ENCODE measurements around the gene SEPTIN2. TPM values are rescaled to one million over a fixed set of nuclear protein-coding genes. Genes with fewer than 3 reads are reported as not detected.

The SEPTIN2 gene
- total and polyA plus RNA-seq, 5 donors from 2014 or later = 131 to 191 (median 160) TPM

DNA sequence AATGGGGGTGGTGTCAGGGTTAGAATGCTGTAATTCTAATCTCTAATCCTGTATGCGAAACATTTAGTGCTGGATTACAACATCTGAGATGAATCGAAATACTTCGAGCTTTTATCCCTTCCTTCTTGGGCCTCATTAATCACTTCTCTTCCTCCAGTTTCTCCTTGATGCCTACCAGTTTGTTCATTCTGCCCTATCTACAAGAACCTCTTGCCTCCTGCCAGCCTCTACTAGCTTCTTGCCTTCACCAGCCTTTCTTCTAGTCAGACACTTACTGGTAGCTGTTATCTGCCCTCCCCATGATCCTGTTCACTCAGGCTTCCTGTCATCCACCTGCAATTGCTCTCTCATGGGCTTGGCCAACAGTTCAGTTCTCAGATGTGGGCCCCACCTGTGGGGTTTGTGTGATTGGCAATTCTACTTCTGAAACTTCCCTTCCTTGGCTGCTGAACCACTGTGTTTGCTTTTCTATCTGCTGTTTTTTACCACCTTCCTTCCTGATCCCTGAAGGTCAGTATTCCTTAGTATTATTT lies 25.0 kb downstream of the SEPTIN2 start:
- Mint-ChIP-seq H3K4me3 (peak overlapping the region in 1 of 4 donors; percentile 15), H3K4me1 (peaks cover 26 to 34% (median 27%) of the 10 kb centered on the region in 4 donors), H3K27ac (peak overlapping the region in 2 of 3 donors; percentile 31 to 81), H3K27me3 (no peaks in the 10 kb centered on the region), H3K36me3 (peaks cover 58% of the 10 kb centered on the region), H3K9me3 (no peaks in the 10 kb centered on the region)
- Histone ChIP-seq H3K4me1 (ENCODE audit: control insufficient read depth, insufficient read depth, low read length, poor library complexity, severe bottlenecking) (peaks cover 5% of the 10 kb centered on the region), H3K36me3 (ENCODE audit: control insufficient read depth, insufficient read depth, low read length) (peaks cover 80% of the 10 kb centered on the region), H3K27me3 (ENCODE audit: control insufficient read depth, insufficient read depth, low read length) (no peaks in the 10 kb centered on the region), H3K4me3 (ENCODE audit: low read depth, low read length) (no peak overlapping the region), H3K9me3 (ENCODE audit: control insufficient read depth in 2 of 2, low read length in 2 of 2) (no peaks in the 10 kb centered on the region), H3K27ac (ENCODE audit: insufficient read depth, low read length, poor library complexity, severe bottlenecking) (no peak overlapping the region)
- ATAC-seq (ENCODE audit: low read depth in 2 of 2) (peak in 1 of 2 donors; percentile 40), DNase-seq (peak in 1 of 3 donors; percentile 75)

- ATAC-seq (ENCODE audit: low read depth in 2 of 2) = no peak
- Histone ChIP-seq H3K4me3 (ENCODE audit: low read depth, low read length) (no peak overlapping the region), H3K27ac (ENCODE audit: insufficient read depth, low read length, poor library complexity, severe bottlenecking) (no peak overlapping the region), H3K27me3 (ENCODE audit: control insufficient read depth, insufficient read depth, low read length) (no peaks in the 10 kb centered on the region), H3K36me3 (ENCODE audit: control insufficient read depth, insufficient read depth, low read length) (peaks cover 91% of the 10 kb centered on the region), H3K9me3 (ENCODE audit: control insufficient read depth in 2 of 2, low read length in 2 of 2) (no peaks in the 10 kb centered on the region), H3K4me1 (ENCODE audit: control insufficient read depth, insufficient read depth, low read length, poor library complexity, severe bottlenecking) (peaks cover 5% of the 10 kb centered on the region)
- no peaks in the 10 kb centered on the region for H3K9me3 Mint-ChIP-seq
- H3K4me1 Mint-ChIP-seq = peaks cover 11 to 14% (median 14%) of the 10 kb centered on the region in 4 donors
- peak overlapping the region in 1 of 3 donors; percentile 32 for H3K27ac Mint-ChIP-seq
- H3K27me3 Mint-ChIP-seq = no peaks in the 10 kb centered on the region
- H3K36me3 Mint-ChIP-seq = peaks cover 52% of the 10 kb centered on the region
- DNase-seq = no peak
- no peak overlapping the region for H3K4me3 Mint-ChIP-seq
These were observed 29.4 kb downstream of the SEPTIN2 start for GRCh38 chr2:241344925-241345651.

GRCh38 chr2:241349941-241350340 lies 34.2 kb downstream of the SEPTIN2 start:
- H3K4me3 Mint-ChIP-seq = no peak overlapping the region
- no peak overlapping the region for H3K27ac Mint-ChIP-seq
- ATAC-seq (ENCODE audit: low read depth in 2 of 2) = no peak
- no peaks in the 10 kb centered on the region for H3K27me3 Mint-ChIP-seq
- H3K4me1 ChIP-seq (ENCODE audit: control insufficient read depth, insufficient read depth, low read length, poor library complexity, severe bottlenecking) = no peaks in the 10 kb centered on the region
- H3K9me3 ChIP-seq (ENCODE audit: control insufficient read depth in 2 of 2, low read length in 2 of 2) = no peaks in the 10 kb centered on the region
- H3K27ac ChIP-seq (ENCODE audit: insufficient read depth, low read length, poor library complexity, severe bottlenecking) = no peak overlapping the region
- H3K27me3 ChIP-seq (ENCODE audit: control insufficient read depth, insufficient read depth, low read length) = no peaks in the 10 kb centered on the region
- DNase-seq = no peak
- H3K36me3 ChIP-seq (ENCODE audit: control insufficient read depth, insufficient read depth, low read length) = peaks cover 83% of the 10 kb centered on the region
- H3K36me3 Mint-ChIP-seq = peaks cover 30% of the 10 kb centered on the region
- H3K9me3 Mint-ChIP-seq = no peaks in the 10 kb centered on the region
- peaks cover 0 to 4% (median 1%) of the 10 kb centered on the region in 4 donors for H3K4me1 Mint-ChIP-seq
- no peak overlapping the region for H3K4me3 ChIP-seq (ENCODE audit: low read depth, low read length)

GRCh38 chr2:241350530-241350877 lies 34.8 kb downstream of the SEPTIN2 start:
- no peak for DNase-seq
- Mint-ChIP-seq H3K9me3 (no peaks in the 10 kb centered on the region), H3K4me3 (no peak overlapping the region), H3K4me1 (peaks cover 0 to 5% (median 1%) of the 10 kb centered on the region in 4 donors), H3K27me3 (no peaks in the 10 kb centered on the region), H3K36me3 (peaks cover 30% of the 10 kb centered on the region), H3K27ac (no peak overlapping the region)
- no peaks in the 10 kb centered on the region for H3K9me3 ChIP-seq (ENCODE audit: control insufficient read depth in 2 of 2, low read length in 2 of 2)
- no peak overlapping the region for H3K27ac ChIP-seq (ENCODE audit: insufficient read depth, low read length, poor library complexity, severe bottlenecking)
- H3K36me3 ChIP-seq (ENCODE audit: control insufficient read depth, insufficient read depth, low read length) = peaks cover 77% of the 10 kb centered on the region
- no peak for ATAC-seq (ENCODE audit: low read depth in 2 of 2)
- H3K4me1 ChIP-seq (ENCODE audit: control insufficient read depth, insufficient read depth, low read length, poor library complexity, severe bottlenecking) = no peaks in the 10 kb centered on the region
- H3K4me3 ChIP-seq (ENCODE audit: low read depth, low read length) = no peak overlapping the region
- no peaks in the 10 kb centered on the region for H3K27me3 ChIP-seq (ENCODE audit: control insufficient read depth, insufficient read depth, low read length)

DNA sequence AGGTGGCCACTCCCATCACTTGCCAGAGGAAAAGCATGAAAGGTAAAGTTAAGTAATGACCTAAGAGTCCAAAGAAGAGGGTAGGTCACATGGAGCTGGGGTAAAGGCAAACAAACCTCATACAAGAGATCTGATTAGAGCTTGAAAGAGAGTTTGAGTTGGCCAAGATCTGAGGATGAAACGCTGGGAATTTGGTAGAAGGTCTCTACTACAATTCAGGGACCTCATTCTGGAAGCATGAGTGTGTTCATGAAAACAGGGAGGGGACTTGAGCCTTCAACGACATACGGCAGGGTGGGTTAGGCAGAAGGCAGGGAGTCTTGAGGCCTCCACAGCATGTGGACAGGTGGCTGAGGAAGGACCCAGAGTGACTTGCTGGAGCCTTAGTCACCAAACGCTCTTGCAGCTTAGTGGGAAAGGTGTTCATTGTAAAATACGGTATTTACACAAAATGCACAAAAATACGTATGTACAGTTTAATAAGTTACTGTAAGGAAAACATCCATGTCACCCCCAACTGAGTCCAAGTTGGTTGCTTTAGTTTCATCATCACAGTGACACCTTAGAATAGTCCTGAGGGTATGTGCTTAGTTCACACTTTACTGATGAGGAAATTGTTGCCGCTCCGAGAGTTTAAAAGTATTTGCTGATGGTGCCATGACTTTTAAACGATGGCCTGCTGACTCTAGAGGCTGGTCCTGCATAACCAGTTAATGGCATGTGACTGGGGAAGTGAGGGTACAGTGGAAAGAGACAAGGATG lies 35.3 kb downstream of the SEPTIN2 start:
- H3K27ac Mint-ChIP-seq = no peak overlapping the region

GRCh38 chr2:241351640-241352031 lies 35.9 kb downstream of the SEPTIN2 start:
- peaks cover 66% of the 10 kb centered on the region for H3K36me3 ChIP-seq (ENCODE audit: control insufficient read depth, insufficient read depth, low read length)
- no peak overlapping the region for H3K27ac ChIP-seq (ENCODE audit: insufficient read depth, low read length, poor library complexity, severe bottlenecking)
- no peaks in the 10 kb centered on the region for H3K9me3 ChIP-seq (ENCODE audit: control insufficient read depth in 2 of 2, low read length in 2 of 2)
- H3K27me3 Mint-ChIP-seq = no peaks in the 10 kb centered on the region
- ATAC-seq (ENCODE audit: low read depth in 2 of 2) (no peak), DNase-seq (no peak)
- H3K27ac Mint-ChIP-seq = peak overlapping the region in 1 of 3 donors; percentile 24
- H3K9me3 Mint-ChIP-seq = no peaks in the 10 kb centered on the region
- peaks cover 5% of the 10 kb centered on the region for H3K4me1 ChIP-seq (ENCODE audit: control insufficient read depth, insufficient read depth, low read length, poor library complexity, severe bottlenecking)
- H3K4me3 ChIP-seq (ENCODE audit: low read depth, low read length) = no peak overlapping the region
- H3K36me3 Mint-ChIP-seq = peaks cover 24% of the 10 kb centered on the region
- H3K4me3 Mint-ChIP-seq = no peak overlapping the region
- H3K4me1 Mint-ChIP-seq = peaks cover 0 to 7% (median 1%) of the 10 kb centered on the region in 4 donors
- no peaks in the 10 kb centered on the region for H3K27me3 ChIP-seq (ENCODE audit: control insufficient read depth, insufficient read depth, low read length)

More for the DNA sequence above, 35.3 kb downstream of the SEPTIN2 start:
- ATAC-seq (ENCODE audit: low read depth in 2 of 2) = no peak
- H3K36me3 Mint-ChIP-seq = peaks cover 25% of the 10 kb centered on the region
- no peaks in the 10 kb centered on the region for H3K27me3 Mint-ChIP-seq
- H3K9me3 ChIP-seq (ENCODE audit: control insufficient read depth in 2 of 2, low read length in 2 of 2) = no peaks in the 10 kb centered on the region
- DNase-seq = no peak
- H3K36me3 ChIP-seq (ENCODE audit: control insufficient read depth, insufficient read depth, low read length) = peaks cover 72% of the 10 kb centered on the region
- H3K4me3 Mint-ChIP-seq = no peak overlapping the region
- H3K4me1 Mint-ChIP-seq = peaks cover 0 to 7% (median 1%) of the 10 kb centered on the region in 4 donors
- no peak overlapping the region for H3K4me3 ChIP-seq (ENCODE audit: low read depth, low read length)
- no peaks in the 10 kb centered on the region for H3K27me3 ChIP-seq (ENCODE audit: control insufficient read depth, insufficient read depth, low read length)
- H3K27ac ChIP-seq (ENCODE audit: insufficient read depth, low read length, poor library complexity, severe bottlenecking) = no peak overlapping the region
- no peaks in the 10 kb centered on the region for H3K9me3 Mint-ChIP-seq
- H3K4me1 ChIP-seq (ENCODE audit: control insufficient read depth, insufficient read depth, low read length, poor library complexity, severe bottlenecking) = no peaks in the 10 kb centered on the region

DNA sequence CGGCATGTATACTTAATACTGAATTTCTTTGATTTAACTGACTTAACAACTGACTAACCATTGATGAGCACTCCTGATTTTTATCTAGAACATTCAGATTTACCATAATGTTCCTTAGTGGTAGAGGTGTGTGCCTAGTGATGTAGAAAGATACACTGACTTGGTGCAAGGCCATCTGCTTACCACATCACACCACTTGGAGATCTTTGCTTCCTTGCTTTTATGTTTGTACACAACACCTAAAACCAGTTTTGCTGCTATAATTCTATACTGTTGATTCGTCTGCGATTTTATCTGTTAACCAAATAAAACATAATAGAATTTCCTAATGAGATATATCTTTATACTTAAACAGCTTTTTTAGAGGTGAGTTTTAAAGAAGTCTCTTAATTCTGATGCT lies 36.5 kb downstream of the SEPTIN2 start:
- no peaks in the 10 kb centered on the region for H3K27me3 Mint-ChIP-seq
- peaks cover 4 to 13% (median 5%) of the 10 kb centered on the region in 4 donors for H3K4me1 Mint-ChIP-seq
- H3K9me3 Mint-ChIP-seq = no peaks in the 10 kb centered on the region
- Histone ChIP-seq H3K27me3 (ENCODE audit: control insufficient read depth, insufficient read depth, low read length) (no peaks in the 10 kb centered on the region), H3K27ac (ENCODE audit: insufficient read depth, low read length, poor library complexity, severe bottlenecking) (no peak overlapping the region), H3K9me3 (ENCODE audit: control insufficient read depth in 2 of 2, low read length in 2 of 2) (no peaks in the 10 kb centered on the region), H3K36me3 (ENCODE audit: control insufficient read depth, insufficient read depth, low read length) (peaks cover 60% of the 10 kb centered on the region), H3K4me3 (ENCODE audit: low read depth, low read length) (no peak overlapping the region), H3K4me1 (ENCODE audit: control insufficient read depth, insufficient read depth, low read length, poor library complexity, severe bottlenecking) (peaks cover 9% of the 10 kb centered on the region)
- DNase-seq = no peak
- H3K36me3 Mint-ChIP-seq = peaks cover 24% of the 10 kb centered on the region
- ATAC-seq (ENCODE audit: low read depth in 2 of 2) = no peak
- peak overlapping the region in 1 of 4 donors; percentile 10 for H3K4me3 Mint-ChIP-seq
- peak overlapping the region in 1 of 3 donors; percentile 24 for H3K27ac Mint-ChIP-seq

Data from CD4-positive, CD25-positive, alpha-beta regulatory T cell (primary cell).